ENCODE results near the gene CLIP1.

GRCh38 chr12:122460061-122460460 lies 37.6 kb upstream of the CLIP1 start:
- TF ChIP-seq CTCF (IDR thresholded peaks at IDR 0.05; ENCODE audit: insufficient read depth, low read depth, low read length) = no peak
- no peak for TF ChIP-seq EZH2 (IDR thresholded peaks at IDR 0.05; ENCODE audit: insufficient read depth, low read length)
